ENCODE measurements around the gene DAB1. TPM values are rescaled to one million over a fixed set of nuclear protein-coding genes. Genes with fewer than 3 reads are reported as not detected.

The DAB1 gene
- total RNA-seq, 2 experiments from 2014 or later: 0.52 to 0.61 TPM

DNA sequence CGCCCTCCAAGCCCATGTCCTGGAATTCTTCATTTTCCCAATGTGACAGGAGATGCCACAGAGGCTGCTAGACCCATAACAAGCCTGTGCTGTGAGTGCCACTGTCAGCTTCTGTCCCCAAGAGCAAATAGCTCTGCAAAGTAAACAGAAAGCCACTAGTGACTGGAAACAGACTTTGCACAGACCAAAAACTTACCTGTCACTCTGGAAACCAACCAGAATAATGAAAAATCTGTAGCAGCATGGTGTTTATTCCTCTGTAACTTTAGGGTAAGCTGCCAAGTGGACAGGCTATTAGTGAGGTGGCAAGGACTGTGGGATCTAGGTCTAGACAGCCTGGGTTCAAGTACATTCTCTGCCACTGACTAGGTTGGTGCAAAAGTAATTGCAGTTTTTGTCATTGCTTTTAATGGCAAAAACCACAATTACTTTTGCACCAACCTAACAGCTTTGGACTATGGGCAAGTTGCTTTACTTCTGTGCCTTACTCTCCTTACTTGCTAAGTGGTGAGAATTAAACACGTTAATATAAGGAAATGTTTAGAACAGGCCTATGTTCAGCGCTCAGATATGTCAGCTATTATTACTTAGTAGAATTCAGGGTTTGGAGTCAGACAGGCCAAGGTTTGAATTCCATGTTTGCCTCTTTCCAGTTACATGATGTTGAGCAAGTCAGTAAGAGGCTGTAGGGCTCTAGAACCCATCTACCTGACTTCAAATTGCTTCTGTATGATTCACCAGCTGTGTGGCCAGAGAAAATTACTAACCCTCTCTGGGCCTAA is 457.8 kb downstream of the DAB1 start, which contains the start of gene C8B:
TSS of gene C8B (minus strand) at position 100 of the 782 bp plus-strand sequence. CDS start at position 33, 67 bp downstream.
- H3K4me1 Mint-ChIP-seq (ENCODE audit: low read depth): no peaks in the 10 kb centered on the region
- H3K4me3 Mint-ChIP-seq: no peak within 1 kb of the TSS
- no peak within 1 kb of the TSS for H3K27ac Mint-ChIP-seq
- peaks cover 4% of the 10 kb centered on the region for H3K9me3 Mint-ChIP-seq
- no peaks in the 10 kb centered on the region for H3K27me3 ChIP-seq (ENCODE audit: control insufficient read depth in 1 of 2, insufficient read depth in 2 of 2, low read length in 2 of 2)
- ATAC-seq (ENCODE audit: poor library complexity): no peak
- H3K4me1 ChIP-seq (ENCODE audit: insufficient read depth, low read length): no peaks in the 10 kb centered on the region
- intact Hi-C loops (cut with DNase I, micrococcal nuclease): no loop called here
- POLR2A ChIA-PET: no interaction called here
- H3K27ac ChIP-seq (ENCODE audit: low read depth in 1 of 2, low read length in 2 of 2): no peak within 1 kb of the TSS
- peaks cover 4% of the 10 kb centered on the region for H3K27me3 Mint-ChIP-seq
- no peak within 1 kb of the TSS for H3K4me3 ChIP-seq (ENCODE audit: low read length)
- peaks cover 0 to 7% of the 10 kb centered on the region in 2 experiments for H3K9me3 ChIP-seq (ENCODE audit: control insufficient read depth in 1 of 2, insufficient read depth in 1 of 2, low read length in 2 of 2)
- TF ChIP-seq, protein P1, sequence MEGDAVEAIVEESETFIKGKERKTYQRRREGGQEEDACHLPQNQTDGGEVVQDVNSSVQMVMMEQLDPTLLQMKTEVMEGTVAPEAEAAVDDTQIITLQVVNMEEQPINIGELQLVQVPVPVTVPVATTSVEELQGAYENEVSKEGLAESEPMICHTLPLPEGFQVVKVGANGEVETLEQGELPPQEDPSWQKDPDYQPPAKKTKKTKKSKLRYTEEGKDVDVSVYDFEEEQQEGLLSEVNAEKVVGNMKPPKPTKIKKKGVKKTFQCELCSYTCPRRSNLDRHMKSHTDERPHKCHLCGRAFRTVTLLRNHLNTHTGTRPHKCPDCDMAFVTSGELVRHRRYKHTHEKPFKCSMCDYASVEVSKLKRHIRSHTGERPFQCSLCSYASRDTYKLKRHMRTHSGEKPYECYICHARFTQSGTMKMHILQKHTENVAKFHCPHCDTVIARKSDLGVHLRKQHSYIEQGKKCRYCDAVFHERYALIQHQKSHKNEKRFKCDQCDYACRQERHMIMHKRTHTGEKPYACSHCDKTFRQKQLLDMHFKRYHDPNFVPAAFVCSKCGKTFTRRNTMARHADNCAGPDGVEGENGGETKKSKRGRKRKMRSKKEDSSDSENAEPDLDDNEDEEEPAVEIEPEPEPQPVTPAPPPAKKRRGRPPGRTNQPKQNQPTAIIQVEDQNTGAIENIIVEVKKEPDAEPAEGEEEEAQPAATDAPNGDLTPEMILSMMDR (IDR thresholded peaks at IDR 0.05): no peak
- no peak for DNase-seq
- CTCF ChIA-PET: no interaction called here
- H3K36me3 ChIP-seq (ENCODE audit: insufficient read depth, low read length): no peaks in the 10 kb centered on the region
- H3K36me3 Mint-ChIP-seq (ENCODE audit: low read depth): no peaks in the 10 kb centered on the region

GRCh38 chr1:56965191-56965590 is 458.7 kb downstream of the DAB1 start:
- H3K9me3 Mint-ChIP-seq: peaks cover 4% of the 10 kb centered on the region

GRCh38 chr1:56964349-56965017 is 459.4 kb downstream of the DAB1 start:
- no peaks in the 10 kb centered on the region for H3K4me1 Mint-ChIP-seq (ENCODE audit: low read depth)
- no peaks in the 10 kb centered on the region for H3K4me1 ChIP-seq (ENCODE audit: insufficient read depth, low read length)
- no peak overlapping the region for H3K27ac Mint-ChIP-seq
- H3K27me3 Mint-ChIP-seq: peaks cover 4% of the 10 kb centered on the region
- H3K27me3 ChIP-seq (ENCODE audit: control insufficient read depth in 1 of 2, insufficient read depth in 2 of 2, low read length in 2 of 2): no peaks in the 10 kb centered on the region
- peaks cover 4% of the 10 kb centered on the region for H3K9me3 Mint-ChIP-seq
- no peak overlapping the region for H3K4me3 Mint-ChIP-seq
- POLR2A ChIA-PET: no interaction called here
- no peaks in the 10 kb centered on the region for H3K36me3 Mint-ChIP-seq (ENCODE audit: low read depth)
- ATAC-seq (ENCODE audit: poor library complexity): no peak
- peaks cover 0 to 7% of the 10 kb centered on the region in 2 experiments for H3K9me3 ChIP-seq (ENCODE audit: control insufficient read depth in 1 of 2, insufficient read depth in 1 of 2, low read length in 2 of 2)
- TF ChIP-seq, protein P1 (IDR thresholded peaks at IDR 0.05): no peak
- H3K36me3 ChIP-seq (ENCODE audit: insufficient read depth, low read length): no peaks in the 10 kb centered on the region
- intact Hi-C loops (cut with DNase I, micrococcal nuclease): no loop called here
- H3K4me3 ChIP-seq (ENCODE audit: low read length): no peak overlapping the region
- H3K27ac ChIP-seq (ENCODE audit: low read depth in 1 of 2, low read length in 2 of 2): no peak overlapping the region
- CTCF ChIA-PET: interaction anchor here (0.6 kb wide), 1 partner anchor 916 kb away, joined by 3 read pairs; no protein-coding TSS in a partner anchor
- no peak for DNase-seq

More at GRCh38 chr1:56965191-56965590, 458.7 kb downstream of the DAB1 start:
- Mint-ChIP-seq H3K4me3 (no peak overlapping the region), H3K36me3 (ENCODE audit: low read depth) (no peaks in the 10 kb centered on the region), H3K4me1 (ENCODE audit: low read depth) (no peaks in the 10 kb centered on the region), H3K27me3 (peaks cover 4% of the 10 kb centered on the region), H3K27ac (no peak overlapping the region)
- Histone ChIP-seq H3K4me3 (ENCODE audit: low read length) (no peak overlapping the region), H3K36me3 (ENCODE audit: insufficient read depth, low read length) (no peaks in the 10 kb centered on the region), H3K27me3 (ENCODE audit: control insufficient read depth in 1 of 2, insufficient read depth in 2 of 2, low read length in 2 of 2) (no peaks in the 10 kb centered on the region), H3K4me1 (ENCODE audit: insufficient read depth, low read length) (no peaks in the 10 kb centered on the region), H3K27ac (ENCODE audit: low read depth in 1 of 2, low read length in 2 of 2) (no peak overlapping the region), H3K9me3 (ENCODE audit: control insufficient read depth in 1 of 2, insufficient read depth in 1 of 2, low read length in 2 of 2) (peaks cover 0 to 7% of the 10 kb centered on the region in 2 experiments)
- CTCF ChIA-PET: interaction anchor here (0.6 kb wide), 1 partner anchor 915 kb away, joined by 3 read pairs; no protein-coding TSS in a partner anchor
- ATAC-seq (ENCODE audit: poor library complexity) (no peak), DNase-seq (no peak)
- intact Hi-C loops (cut with DNase I, micrococcal nuclease): no loop called here
- TF ChIP-seq, protein P1 (IDR thresholded peaks at IDR 0.05): no peak
- POLR2A ChIA-PET: no interaction called here

Data from CD4-positive, alpha-beta T cell (primary cell).